Measurements from ENCODE around the gene MRPS7.

- no peak for TF ChIP-seq CTCF (IDR thresholded peaks at IDR 0.05; ENCODE audit: insufficient read depth, low read depth, low read length)
- no peak for TF ChIP-seq EZH2 (IDR thresholded peaks at IDR 0.05; ENCODE audit: insufficient read depth, low read length)
Measured at GRCh38 chr17:75260641-75261335, 891 bp upstream of the MRPS7 start.
